GM23338 (cell line): Measurements from ENCODE around the gene MTRF1L. TPM values are rescaled to one million over a fixed set of nuclear protein-coding genes. Genes with fewer than 3 reads are reported as not detected.

ENCODE experiments used
- ATAC-seq: fragments of 200-7000 bp; cut with Tn5 transposase; 3 replicates; pipeline ENCODE4 v1.9.1; 2020
- DNase-seq: peaks from one replicate; pipeline ENCODE4 v3.0.0-alpha.2; 2015; ENCODE audit warnings: low spot score
- H2AFZ ChIP-seq: fragments of 200-600 bp; sonication (generic); 2 replicates; pipeline ENCODE4 v1.8.0; 2016; ENCODE audit warnings: antibody characterized with exemption, mild to moderate bottlenecking, moderate library complexity
- H3F3A ChIP-seq: fragments of 200-600 bp; sonication (generic); replicated peaks from 2 replicates; pipeline ENCODE4 v1.8.0; 2017; ENCODE audit warnings: antibody characterized with exemption, mixed run types, low read depth
- H3K27ac ChIP-seq: fragments of 200-600 bp; sonication (generic); 2 replicates; pipeline ENCODE4 v1.6.1; 2016; ENCODE audit warnings: low read depth
- H3K27me3 ChIP-seq: fragments of 200-600 bp; sonication (generic); 2 replicates; pipeline ENCODE4 v1.8.0; 2016; ENCODE audit warnings: mild to moderate bottlenecking, mixed run types, moderate library complexity; ENCODE audit not compliant: insufficient read depth
- H3K36me3 ChIP-seq: fragments of 200-600 bp; sonication (generic); 2 replicates; pipeline ENCODE4 v1.8.0; 2016; ENCODE audit warnings: mild to moderate bottlenecking; ENCODE audit not compliant: insufficient read depth
- H3K4me1 ChIP-seq: fragments of 200-600 bp; sonication (generic); 2 replicates; pipeline ENCODE4 v1.8.0; 2016; ENCODE audit warnings: mild to moderate bottlenecking, moderate library complexity; ENCODE audit not compliant: insufficient read depth
- H3K4me2 ChIP-seq: fragments of 200-600 bp; sonication (generic); 2 replicates; pipeline ENCODE4 v1.7.1; 2017; ENCODE audit warnings: mixed run types
- H3K4me3 ChIP-seq: fragments of 200-600 bp; sonication (generic); 2 replicates; pipeline ENCODE4 v1.6.1; 2016; ENCODE audit warnings: mixed run types
- H3K79me2 ChIP-seq: fragments of 200-600 bp; sonication (generic); replicated peaks from 2 replicates; pipeline ENCODE4 v1.8.0; 2017; ENCODE audit warnings: mild to moderate bottlenecking; ENCODE audit not compliant: insufficient read depth
- H3K9me2 ChIP-seq: fragments of 200-600 bp; sonication (generic); 2 replicates; pipeline ENCODE4 v1.8.0; 2017; ENCODE audit not compliant: insufficient read depth
- H4K20me1 ChIP-seq: fragments of 200-600 bp; sonication (generic); replicated peaks from 2 replicates; pipeline ENCODE4 v1.8.0; 2017; ENCODE audit warnings: mild to moderate bottlenecking; ENCODE audit not compliant: insufficient read depth
- H3K27ac Mint-ChIP-seq: 2 replicates; pipeline ENCODE4 v1.8.0; 2020; ENCODE audit warnings: inconsistent platforms, mild to moderate bottlenecking, moderate library complexity, mixed read lengths
- H3K27me3 Mint-ChIP-seq: 3 replicates; pipeline ENCODE4 v1.8.0; 2022; ENCODE audit warnings: low read depth, mild to moderate bottlenecking, moderate library complexity, mixed read lengths, inconsistent platforms; ENCODE audit not compliant: insufficient read depth, poor library complexity
- H3K36me3 Mint-ChIP-seq: 3 replicates; pipeline ENCODE4 v1.8.0; 2021; ENCODE audit warnings: low read depth, mild to moderate bottlenecking, inconsistent platforms, moderate library complexity, mixed read lengths
- H3K4me1 Mint-ChIP-seq: 3 replicates; pipeline ENCODE4 v1.8.0; 2020; ENCODE audit warnings: mild to moderate bottlenecking, inconsistent platforms, mixed read lengths
- H3K4me3 Mint-ChIP-seq: 3 replicates; pipeline ENCODE4 v1.8.0; 2021; ENCODE audit warnings: moderate library complexity, mild to moderate bottlenecking, inconsistent platforms, mixed read lengths
- H3K9me3 Mint-ChIP-seq: 3 replicates; pipeline ENCODE4 v1.8.0; 2020; ENCODE audit warnings: moderate library complexity, mild to moderate bottlenecking, inconsistent platforms, mixed read lengths
- CREB1 ChIP-seq: fragments of 250-450 bp; sonication (Bioruptor Pico); IDR thresholded peaks from 2 replicates; pipeline ENCODE4 v1.5.0; 2020; ENCODE audit warnings: low read depth, mild to moderate bottlenecking, moderate library complexity
- EZH2 ChIP-seq: fragments of 200-600 bp; sonication (generic); IDR thresholded peaks from one replicate; pipeline ENCODE4 v1.8.0; 2017; ENCODE audit warnings: antibody characterized with exemption, mild to moderate bottlenecking, low read depth; ENCODE audit not compliant: unreplicated experiment
- EZH2phosphoT487 ChIP-seq: fragments of 200-600 bp; sonication (generic); IDR thresholded peaks from one replicate; pipeline ENCODE4 v1.8.1; 2018; ENCODE audit warnings: antibody characterized with exemption; ENCODE audit not compliant: unreplicated experiment
- NANOG ChIP-seq: IDR thresholded peaks from 2 replicates; pipeline ENCODE4 v1.6.1; 2016; ENCODE audit warnings: antibody characterized with exemption, borderline replicate concordance
- POLR2AphosphoS5 ChIP-seq: IDR thresholded peaks from 2 replicates; pipeline ENCODE4 v1.6.1; 2016; ENCODE audit warnings: antibody characterized with exemption, low read depth
- STAT1 ChIP-seq: IDR thresholded peaks from one replicate; pipeline ENCODE4 v1.6.1; 2016; ENCODE audit warnings: antibody characterized with exemption; ENCODE audit not compliant: unreplicated experiment
- ZNF114 ChIP-seq: fragments of 250-450 bp; sonication (Bioruptor Pico); IDR thresholded peaks from 2 replicates; pipeline ENCODE4 v1.5.0; 2020; ENCODE audit warnings: mild to moderate bottlenecking, moderate library complexity
- ZNF331 ChIP-seq: fragments of 250-450 bp; sonication (Bioruptor Pico); IDR thresholded peaks from 2 replicates; pipeline ENCODE4 v1.5.0; 2020; ENCODE audit warnings: low read depth, mild to moderate bottlenecking, moderate library complexity
- polyA plus RNA-seq: library from polyadenylated mRNA; unstranded; fragments of >200 nt; fragmentation: Nextera tagmentation; extraction: Ambion mirVana; gene quantifications from 2 replicates; pipeline ENCODE4 v1.2.1, GENCODE V29; 2016
- total RNA-seq: library from RNA; depleted of rRNA; stranded (reverse); fragments of >200 nt; shearing (Covaris generic); gene quantifications from 2 replicates; pipeline ENCODE4 v1.2.3, GENCODE V29; 2014
- TF ChIP-seq, protein P1 (sequence below): IDR thresholded peaks from one replicate; pipeline ENCODE4 v1.6.1; 2018; ENCODE audit warnings: antibody characterized with exemption; ENCODE audit not compliant: unreplicated experiment
- TF ChIP-seq, protein P2 (sequence below): fragments of 250-450 bp; sonication (Bioruptor Pico); IDR thresholded peaks from 2 replicates; pipeline ENCODE4 v1.5.0; 2020; ENCODE audit warnings: mild to moderate bottlenecking, moderate library complexity
- TF ChIP-seq, protein P3 (sequence below), 2 experiments: fragments of 200-600 bp in 1 of 2; sonication (generic) in 1 of 2; conservative IDR thresholded peaks; 2 replicates each; pipeline versions ENCODE4 v1.5.1 to v1.6.1; 2016 to 2017; ENCODE audit warnings: antibody characterized with exemption in 2 of 2, low read depth in 2 of 2, mild to moderate bottlenecking in 2 of 2, moderate library complexity in 1 of 2

Gene MTRF1L
- total and polyA plus RNA-seq, 2 experiments from 2014 or later: 20.5 to 28.3 TPM

DNA sequence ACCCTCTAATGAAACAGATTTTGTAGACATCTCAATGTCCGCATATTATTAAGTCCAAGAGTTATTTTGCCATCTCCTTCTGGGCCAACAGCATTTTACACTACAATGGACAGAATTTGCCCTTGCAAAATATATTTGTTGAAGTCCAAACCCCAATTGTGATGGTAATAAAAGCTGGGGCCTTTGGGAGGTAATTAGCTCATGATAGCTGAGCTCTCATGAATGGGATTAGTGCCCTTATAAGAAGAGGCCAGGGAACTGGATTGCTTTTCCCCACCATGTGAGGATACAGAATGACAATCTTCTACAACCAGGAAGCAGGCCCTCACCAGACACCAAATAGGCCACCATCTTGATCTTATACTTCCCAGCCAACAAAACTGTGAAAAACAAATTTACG is 44.9 kb upstream of the MTRF1L start (continued):
- TF ChIP-seq, protein P1, sequence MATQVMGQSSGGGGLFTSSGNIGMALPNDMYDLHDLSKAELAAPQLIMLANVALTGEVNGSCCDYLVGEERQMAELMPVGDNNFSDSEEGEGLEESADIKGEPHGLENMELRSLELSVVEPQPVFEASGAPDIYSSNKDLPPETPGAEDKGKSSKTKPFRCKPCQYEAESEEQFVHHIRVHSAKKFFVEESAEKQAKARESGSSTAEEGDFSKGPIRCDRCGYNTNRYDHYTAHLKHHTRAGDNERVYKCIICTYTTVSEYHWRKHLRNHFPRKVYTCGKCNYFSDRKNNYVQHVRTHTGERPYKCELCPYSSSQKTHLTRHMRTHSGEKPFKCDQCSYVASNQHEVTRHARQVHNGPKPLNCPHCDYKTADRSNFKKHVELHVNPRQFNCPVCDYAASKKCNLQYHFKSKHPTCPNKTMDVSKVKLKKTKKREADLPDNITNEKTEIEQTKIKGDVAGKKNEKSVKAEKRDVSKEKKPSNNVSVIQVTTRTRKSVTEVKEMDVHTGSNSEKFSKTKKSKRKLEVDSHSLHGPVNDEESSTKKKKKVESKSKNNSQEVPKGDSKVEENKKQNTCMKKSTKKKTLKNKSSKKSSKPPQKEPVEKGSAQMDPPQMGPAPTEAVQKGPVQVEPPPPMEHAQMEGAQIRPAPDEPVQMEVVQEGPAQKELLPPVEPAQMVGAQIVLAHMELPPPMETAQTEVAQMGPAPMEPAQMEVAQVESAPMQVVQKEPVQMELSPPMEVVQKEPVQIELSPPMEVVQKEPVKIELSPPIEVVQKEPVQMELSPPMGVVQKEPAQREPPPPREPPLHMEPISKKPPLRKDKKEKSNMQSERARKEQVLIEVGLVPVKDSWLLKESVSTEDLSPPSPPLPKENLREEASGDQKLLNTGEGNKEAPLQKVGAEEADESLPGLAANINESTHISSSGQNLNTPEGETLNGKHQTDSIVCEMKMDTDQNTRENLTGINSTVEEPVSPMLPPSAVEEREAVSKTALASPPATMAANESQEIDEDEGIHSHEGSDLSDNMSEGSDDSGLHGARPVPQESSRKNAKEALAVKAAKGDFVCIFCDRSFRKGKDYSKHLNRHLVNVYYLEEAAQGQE: no peak
- TF ChIP-seq ZNF331 (CRISPR knock-in tag): no peak

DNA sequence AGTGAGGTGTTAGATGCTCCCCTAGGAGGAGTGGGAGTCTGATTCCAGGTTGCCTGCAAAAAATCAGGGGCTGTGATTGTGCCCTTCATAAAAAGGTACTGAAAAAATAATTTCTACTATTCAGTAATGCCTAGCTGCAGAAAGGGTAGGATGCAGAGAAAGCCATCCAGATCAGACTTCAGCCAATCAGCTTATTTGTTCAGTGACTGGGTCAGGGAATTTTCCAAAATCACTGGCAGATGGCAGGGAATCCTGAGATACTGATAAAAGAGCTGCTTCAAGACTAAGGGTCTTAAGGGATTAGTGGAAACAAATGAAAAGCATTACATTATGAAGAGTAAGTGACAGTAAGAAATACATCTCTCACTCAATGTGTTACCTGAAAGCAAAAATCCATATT is 42.8 kb upstream of the MTRF1L start:
- Histone ChIP-seq H3K4me2 (no peak overlapping the region), H3K79me2 (no peaks in the 10 kb centered on the region), H2AFZ (no peak overlapping the region), H3K4me1 (no peaks in the 10 kb centered on the region), H3K4me3 (no peak overlapping the region), H4K20me1 (no peaks in the 10 kb centered on the region), H3K36me3 (no peaks in the 10 kb centered on the region), H3K27me3 (no peaks in the 10 kb centered on the region), H3K9me2 (peaks cover 7% of the 10 kb centered on the region; the same call in 1 of the 2 replicates), H3K27ac (no peak overlapping the region), H3F3A (no peaks in the 10 kb centered on the region)
- Mint-ChIP-seq H3K9me3 (no peaks in the 10 kb centered on the region), H3K36me3 (0 out of 3 replicates have a peak, but pooled peaks cover 5% of the 10 kb centered on the region), H3K27ac (no peak overlapping the region), H3K27me3 (no peaks in the 10 kb centered on the region), H3K4me1 (peaks cover 28% of the 10 kb centered on the region), H3K4me3 (no peak overlapping the region)
- TF ChIP-seq EZH2 (no peak), NANOG (no peak), ZNF331 (CRISPR knock-in tag) (no peak), POLR2AphosphoS5 (no peak), EZH2phosphoT487 (no peak), CREB1 (CRISPR knock-in tag) (no peak), STAT1 (no peak), ZNF114 (CRISPR knock-in tag) (no peak)
- TF ChIP-seq, protein P2, sequence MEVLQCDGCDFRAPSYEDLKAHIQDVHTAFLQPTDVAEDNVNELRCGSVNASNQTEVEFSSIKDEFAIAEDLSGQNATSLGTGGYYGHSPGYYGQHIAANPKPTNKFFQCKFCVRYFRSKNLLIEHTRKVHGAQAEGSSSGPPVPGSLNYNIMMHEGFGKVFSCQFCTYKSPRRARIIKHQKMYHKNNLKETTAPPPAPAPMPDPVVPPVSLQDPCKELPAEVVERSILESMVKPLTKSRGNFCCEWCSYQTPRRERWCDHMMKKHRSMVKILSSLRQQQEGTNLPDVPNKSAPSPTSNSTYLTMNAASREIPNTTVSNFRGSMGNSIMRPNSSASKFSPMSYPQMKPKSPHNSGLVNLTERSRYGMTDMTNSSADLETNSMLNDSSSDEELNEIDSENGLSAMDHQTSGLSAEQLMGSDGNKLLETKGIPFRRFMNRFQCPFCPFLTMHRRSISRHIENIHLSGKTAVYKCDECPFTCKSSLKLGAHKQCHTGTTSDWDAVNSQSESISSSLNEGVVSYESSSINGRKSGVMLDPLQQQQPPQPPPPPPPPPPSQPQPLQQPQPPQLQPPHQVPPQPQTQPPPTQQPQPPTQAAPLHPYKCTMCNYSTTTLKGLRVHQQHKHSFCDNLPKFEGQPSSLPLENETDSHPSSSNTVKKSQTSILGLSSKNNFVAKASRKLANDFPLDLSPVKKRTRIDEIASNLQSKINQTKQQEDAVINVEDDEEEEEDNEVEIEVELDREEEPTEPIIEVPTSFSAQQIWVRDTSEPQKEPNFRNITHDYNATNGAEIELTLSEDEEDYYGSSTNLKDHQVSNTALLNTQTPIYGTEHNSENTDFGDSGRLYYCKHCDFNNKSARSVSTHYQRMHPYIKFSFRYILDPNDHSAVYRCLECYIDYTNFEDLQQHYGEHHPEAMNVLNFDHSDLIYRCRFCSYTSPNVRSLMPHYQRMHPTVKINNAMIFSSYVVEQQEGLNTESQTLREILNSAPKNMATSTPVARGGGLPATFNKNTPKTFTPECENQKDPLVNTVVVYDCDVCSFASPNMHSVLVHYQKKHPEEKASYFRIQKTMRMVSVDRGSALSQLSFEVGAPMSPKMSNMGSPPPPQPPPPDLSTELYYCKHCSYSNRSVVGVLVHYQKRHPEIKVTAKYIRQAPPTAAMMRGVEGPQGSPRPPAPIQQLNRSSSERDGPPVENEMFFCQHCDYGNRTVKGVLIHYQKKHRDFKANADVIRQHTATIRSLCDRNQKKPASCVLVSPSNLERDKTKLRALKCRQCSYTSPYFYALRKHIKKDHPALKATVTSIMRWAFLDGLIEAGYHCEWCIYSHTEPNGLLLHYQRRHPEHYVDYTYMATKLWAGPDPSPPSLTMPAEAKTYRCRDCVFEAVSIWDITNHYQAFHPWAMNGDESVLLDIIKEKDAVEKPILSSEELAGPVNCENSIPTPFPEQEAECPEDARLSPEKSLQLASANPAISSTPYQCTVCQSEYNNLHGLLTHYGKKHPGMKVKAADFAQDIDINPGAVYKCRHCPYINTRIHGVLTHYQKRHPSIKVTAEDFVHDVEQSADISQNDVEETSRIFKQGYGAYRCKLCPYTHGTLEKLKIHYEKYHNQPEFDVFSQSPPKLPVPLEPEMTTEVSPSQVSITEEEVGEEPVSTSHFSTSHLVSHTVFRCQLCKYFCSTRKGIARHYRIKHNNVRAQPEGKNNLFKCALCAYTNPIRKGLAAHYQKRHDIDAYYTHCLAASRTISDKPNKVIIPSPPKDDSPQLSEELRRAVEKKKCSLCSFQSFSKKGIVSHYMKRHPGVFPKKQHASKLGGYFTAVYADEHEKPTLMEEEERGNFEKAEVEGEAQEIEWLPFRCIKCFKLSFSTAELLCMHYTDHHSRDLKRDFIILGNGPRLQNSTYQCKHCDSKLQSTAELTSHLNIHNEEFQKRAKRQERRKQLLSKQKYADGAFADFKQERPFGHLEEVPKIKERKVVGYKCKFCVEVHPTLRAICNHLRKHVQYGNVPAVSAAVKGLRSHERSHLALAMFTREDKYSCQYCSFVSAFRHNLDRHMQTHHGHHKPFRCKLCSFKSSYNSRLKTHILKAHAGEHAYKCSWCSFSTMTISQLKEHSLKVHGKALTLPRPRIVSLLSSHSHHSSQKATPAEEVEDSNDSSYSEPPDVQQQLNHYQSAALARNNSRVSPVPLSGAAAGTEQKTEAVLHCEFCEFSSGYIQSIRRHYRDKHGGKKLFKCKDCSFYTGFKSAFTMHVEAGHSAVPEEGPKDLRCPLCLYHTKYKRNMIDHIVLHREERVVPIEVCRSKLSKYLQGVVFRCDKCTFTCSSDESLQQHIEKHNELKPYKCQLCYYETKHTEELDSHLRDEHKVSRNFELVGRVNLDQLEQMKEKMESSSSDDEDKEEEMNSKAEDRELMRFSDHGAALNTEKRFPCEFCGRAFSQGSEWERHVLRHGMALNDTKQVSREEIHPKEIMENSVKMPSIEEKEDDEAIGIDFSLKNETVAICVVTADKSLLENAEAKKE (CRISPR knock-in tag): no peak
- TF ChIP-seq, protein P3, sequence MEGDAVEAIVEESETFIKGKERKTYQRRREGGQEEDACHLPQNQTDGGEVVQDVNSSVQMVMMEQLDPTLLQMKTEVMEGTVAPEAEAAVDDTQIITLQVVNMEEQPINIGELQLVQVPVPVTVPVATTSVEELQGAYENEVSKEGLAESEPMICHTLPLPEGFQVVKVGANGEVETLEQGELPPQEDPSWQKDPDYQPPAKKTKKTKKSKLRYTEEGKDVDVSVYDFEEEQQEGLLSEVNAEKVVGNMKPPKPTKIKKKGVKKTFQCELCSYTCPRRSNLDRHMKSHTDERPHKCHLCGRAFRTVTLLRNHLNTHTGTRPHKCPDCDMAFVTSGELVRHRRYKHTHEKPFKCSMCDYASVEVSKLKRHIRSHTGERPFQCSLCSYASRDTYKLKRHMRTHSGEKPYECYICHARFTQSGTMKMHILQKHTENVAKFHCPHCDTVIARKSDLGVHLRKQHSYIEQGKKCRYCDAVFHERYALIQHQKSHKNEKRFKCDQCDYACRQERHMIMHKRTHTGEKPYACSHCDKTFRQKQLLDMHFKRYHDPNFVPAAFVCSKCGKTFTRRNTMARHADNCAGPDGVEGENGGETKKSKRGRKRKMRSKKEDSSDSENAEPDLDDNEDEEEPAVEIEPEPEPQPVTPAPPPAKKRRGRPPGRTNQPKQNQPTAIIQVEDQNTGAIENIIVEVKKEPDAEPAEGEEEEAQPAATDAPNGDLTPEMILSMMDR (conservative IDR thresholded peaks at IDR 0.05; ENCODE audit: low read depth in 2 of 2): no peak
- ATAC-seq: no peak
- no peak for DNase-seq
